ENCODE results near the gene TRAK1.

- TF ChIP-seq CTCF (conservative IDR thresholded peaks at IDR 0.05; ENCODE audit: low read length) (no peak), EZH2phosphoT487 (IDR thresholded peaks at IDR 0.05; ENCODE audit: borderline replicate concordance, low read depth, low read length) (no peak)
Measured at GRCh38 chr3:42159147-42159546, 68.0 kb downstream of the TRAK1 start.

Measured in OCI-LY7 (cell line).